Mucosa of descending colon (tissue), 3 donors: ENCODE measurements around the gene CADM1. TPM values are rescaled to one million over a fixed set of nuclear protein-coding genes. Genes with fewer than 3 reads are reported as not detected.

Source experiments
- ATAC-seq: fragments of 200-7000 bp; cut with Tn5 transposase; one replicate; pipeline ENCODE4 v1.9.1; 2020; ENCODE audit warnings: mild to moderate bottlenecking, moderate library complexity
- DNase-seq, 3 donors: peaks; one replicate each; pipeline ENCODE4 v3.0.0-alpha.2; 2020
- H3K36me3 ChIP-seq: fragments of 200-600 bp; one replicate; pipeline ENCODE4 v1.8.0; 2021; ENCODE audit warnings: low read depth, mild to moderate bottlenecking
- H3K4me1 ChIP-seq: fragments of 200-600 bp; one replicate; pipeline ENCODE4 v1.8.0; 2021; ENCODE audit warnings: low read depth, mild to moderate bottlenecking
- H3K4me3 ChIP-seq: fragments of 200-600 bp; one replicate; pipeline ENCODE4 v1.8.0; 2021; ENCODE audit warnings: mild to moderate bottlenecking
- H3K9me3 ChIP-seq: fragments of 200-600 bp; one replicate; pipeline ENCODE4 v1.8.0; 2021; ENCODE audit warnings: mild to moderate bottlenecking
- intact Hi-C, 2 donors: fragments of 100-400 bp; cut with DNase I in 1 of 2; cut with micrococcal nuclease in 1 of 2; formaldehyde crosslinking; loops; one replicate each; pipeline versions ENCODE4 v1.11.0 to v1.11.1; 2022; cut with DNase I, micrococcal nuclease
- total RNA-seq, 3 donors: library from RNA; stranded (reverse); fragmentation: NEBNext Ultra II Directional in 2 of 3; extraction: Animal tissue kit (Norgen Biotek cat#: 25700) in 2 of 3; gene quantifications; one replicate each; pipeline versions ENCODE4 v1.2.1 to v1.2.4, GENCODE V29; 2021 to 2023
- TF ChIP-seq, protein P1 (sequence below): fragments of 200-600 bp; IDR thresholded peaks from one replicate; pipeline ENCODE4 v1.8.0; 2022; ENCODE audit warnings: antibody characterized with exemption, mild to moderate bottlenecking
- donor health status: DM: no; HTN: no; CAD: no; lungs with moderate emphysema.
- donor health status: DM: no; HTN: no; CAD: no.
- donor health status: DM: no; HTN: yes; CAD: no.

CADM1 gene
- total RNA-seq, 3 donors from 2014 or later = 4.3 to 20.2 (median 7.2) TPM

DNA sequence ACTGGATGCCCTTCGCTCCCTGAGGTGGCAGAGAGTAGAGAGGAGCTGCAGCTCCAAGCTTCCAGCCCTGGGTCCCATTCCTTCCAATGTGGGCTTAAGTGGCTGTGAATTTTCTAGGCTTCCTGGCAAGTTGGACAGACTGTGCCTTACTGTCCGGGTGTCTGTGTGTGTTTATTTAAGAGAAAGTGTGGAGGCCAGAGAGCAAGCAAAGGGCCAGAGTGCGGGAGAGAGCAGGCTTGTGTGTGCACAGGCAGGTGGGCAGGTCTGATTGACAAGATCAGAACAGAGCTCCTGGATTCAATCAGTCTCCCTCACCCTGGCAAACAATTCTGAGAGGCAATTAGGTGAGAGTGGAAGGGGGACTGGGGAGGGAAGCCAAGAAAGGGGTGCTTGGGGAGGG lies 347.0 kb downstream of the CADM1 start:
- TF ChIP-seq, protein P1, sequence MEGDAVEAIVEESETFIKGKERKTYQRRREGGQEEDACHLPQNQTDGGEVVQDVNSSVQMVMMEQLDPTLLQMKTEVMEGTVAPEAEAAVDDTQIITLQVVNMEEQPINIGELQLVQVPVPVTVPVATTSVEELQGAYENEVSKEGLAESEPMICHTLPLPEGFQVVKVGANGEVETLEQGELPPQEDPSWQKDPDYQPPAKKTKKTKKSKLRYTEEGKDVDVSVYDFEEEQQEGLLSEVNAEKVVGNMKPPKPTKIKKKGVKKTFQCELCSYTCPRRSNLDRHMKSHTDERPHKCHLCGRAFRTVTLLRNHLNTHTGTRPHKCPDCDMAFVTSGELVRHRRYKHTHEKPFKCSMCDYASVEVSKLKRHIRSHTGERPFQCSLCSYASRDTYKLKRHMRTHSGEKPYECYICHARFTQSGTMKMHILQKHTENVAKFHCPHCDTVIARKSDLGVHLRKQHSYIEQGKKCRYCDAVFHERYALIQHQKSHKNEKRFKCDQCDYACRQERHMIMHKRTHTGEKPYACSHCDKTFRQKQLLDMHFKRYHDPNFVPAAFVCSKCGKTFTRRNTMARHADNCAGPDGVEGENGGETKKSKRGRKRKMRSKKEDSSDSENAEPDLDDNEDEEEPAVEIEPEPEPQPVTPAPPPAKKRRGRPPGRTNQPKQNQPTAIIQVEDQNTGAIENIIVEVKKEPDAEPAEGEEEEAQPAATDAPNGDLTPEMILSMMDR = no peak
- ATAC-seq = no peak
- Histone ChIP-seq H3K9me3 (no peaks in the 10 kb centered on the region), H3K4me3 (no peak overlapping the region), H3K36me3 (no peaks in the 10 kb centered on the region), H3K4me1 (no peaks in the 10 kb centered on the region)
- DNase-seq = no peak
- intact Hi-C loops = no loop called here

DNA sequence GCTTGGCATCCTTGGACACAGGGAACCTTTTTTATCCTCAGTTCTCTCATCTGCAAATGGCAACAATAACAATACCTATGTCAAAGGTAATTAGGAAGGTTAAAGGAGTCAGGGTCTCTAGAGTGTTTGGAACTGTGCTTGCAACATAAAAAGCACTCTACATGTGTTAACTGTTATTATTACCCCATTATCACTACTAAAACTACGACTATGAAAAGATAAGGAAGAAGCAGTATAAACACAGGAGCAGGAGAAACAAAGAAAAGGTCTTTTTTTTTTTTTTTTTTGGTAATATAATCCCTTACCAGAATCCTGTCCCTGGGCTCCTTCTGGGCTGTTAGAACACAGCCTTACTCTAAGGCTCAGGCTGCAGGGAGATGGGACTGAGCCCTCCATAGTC lies 348.2 kb downstream of the CADM1 start:
- Histone ChIP-seq H3K9me3 (no peaks in the 10 kb centered on the region), H3K36me3 (no peaks in the 10 kb centered on the region), H3K4me1 (no peaks in the 10 kb centered on the region), H3K4me3 (no peak overlapping the region)
- ATAC-seq = no peak
- DNase-seq = no peak
- TF ChIP-seq, protein P1 = no peak
- intact Hi-C loops = no loop called here

GRCh38 chr11:115155320-115155719 lies 348.9 kb downstream of the CADM1 start:
- TF ChIP-seq, protein P1 = no peak
- Histone ChIP-seq H3K36me3 (no peaks in the 10 kb centered on the region), H3K4me1 (no peaks in the 10 kb centered on the region), H3K9me3 (no peaks in the 10 kb centered on the region), H3K4me3 (no peak overlapping the region)
- DNase-seq (no peak), ATAC-seq (no peak)
- intact Hi-C loops = no loop called here

- Histone ChIP-seq H3K36me3 (no peaks in the 10 kb centered on the region), H3K4me3 (no peak overlapping the region), H3K4me1 (no peaks in the 10 kb centered on the region), H3K9me3 (no peaks in the 10 kb centered on the region)
- no peak for DNase-seq
- ATAC-seq = no peak
- intact Hi-C loops = no loop called here
- TF ChIP-seq, protein P1 = no peak
Observed at GRCh38 chr11:115154355-115154736, 349.9 kb downstream of the CADM1 start.

- DNase-seq = no peak
- H3K4me3 ChIP-seq = no peak overlapping the region
- H3K36me3 ChIP-seq = no peaks in the 10 kb centered on the region
- TF ChIP-seq, protein P1 = no peak
- H3K9me3 ChIP-seq = no peaks in the 10 kb centered on the region
- H3K4me1 ChIP-seq = no peaks in the 10 kb centered on the region
- intact Hi-C loops = no loop called here
- no peak for ATAC-seq
Observed at GRCh38 chr11:115153731-115154354, 350.4 kb downstream of the CADM1 start.

DNA sequence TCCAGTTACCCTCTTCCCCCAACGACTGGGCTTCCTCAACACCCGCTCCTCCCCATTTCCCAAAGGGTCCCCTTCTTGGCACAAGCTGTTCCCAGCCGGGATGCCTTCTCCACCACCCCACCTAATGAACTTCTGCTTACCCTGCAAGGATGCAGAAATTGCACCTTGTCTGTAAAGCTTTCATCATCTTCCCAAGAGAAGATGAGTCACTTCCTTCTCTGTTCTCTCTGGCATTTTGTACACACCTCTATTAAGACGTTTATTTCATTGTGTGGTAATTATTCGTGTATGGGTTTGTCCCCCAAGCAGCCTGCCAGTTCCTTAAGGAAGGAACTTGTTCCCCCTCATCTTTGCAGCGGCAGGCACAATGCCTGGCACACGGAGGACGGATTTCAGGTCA lies 351.1 kb downstream of the CADM1 start:
- H3K9me3 ChIP-seq = no peaks in the 10 kb centered on the region
- no peaks in the 10 kb centered on the region for H3K36me3 ChIP-seq
- no peaks in the 10 kb centered on the region for H3K4me1 ChIP-seq
- TF ChIP-seq, protein P1 = no peak
- intact Hi-C loops = no loop called here
- no peak for DNase-seq
- ATAC-seq = no peak
- no peak overlapping the region for H3K4me3 ChIP-seq
